C4-2B (cell line): ENCODE results near the gene CKB.

Source experiments
- CTCF ChIP-seq: fragments of 450-650 bp; conservative IDR thresholded peaks from 2 replicates; pipeline ENCODE4 v1.5.1; 2017; ENCODE audit warnings: mild to moderate bottlenecking
- ZFX ChIP-seq: fragments of 450-650 bp; IDR thresholded peaks from 2 replicates; pipeline ENCODE4 v1.6.1; 2017

GRCh38 chr14:103563226-103563620 is 40.6 kb upstream of the CKB start:
- TF ChIP-seq CTCF: no peak
- peak; percentile 49; the same call in 1 of the 2 replicates for TF ChIP-seq ZFX
